Measurements from ENCODE around the gene R3HDM4.

DNA sequence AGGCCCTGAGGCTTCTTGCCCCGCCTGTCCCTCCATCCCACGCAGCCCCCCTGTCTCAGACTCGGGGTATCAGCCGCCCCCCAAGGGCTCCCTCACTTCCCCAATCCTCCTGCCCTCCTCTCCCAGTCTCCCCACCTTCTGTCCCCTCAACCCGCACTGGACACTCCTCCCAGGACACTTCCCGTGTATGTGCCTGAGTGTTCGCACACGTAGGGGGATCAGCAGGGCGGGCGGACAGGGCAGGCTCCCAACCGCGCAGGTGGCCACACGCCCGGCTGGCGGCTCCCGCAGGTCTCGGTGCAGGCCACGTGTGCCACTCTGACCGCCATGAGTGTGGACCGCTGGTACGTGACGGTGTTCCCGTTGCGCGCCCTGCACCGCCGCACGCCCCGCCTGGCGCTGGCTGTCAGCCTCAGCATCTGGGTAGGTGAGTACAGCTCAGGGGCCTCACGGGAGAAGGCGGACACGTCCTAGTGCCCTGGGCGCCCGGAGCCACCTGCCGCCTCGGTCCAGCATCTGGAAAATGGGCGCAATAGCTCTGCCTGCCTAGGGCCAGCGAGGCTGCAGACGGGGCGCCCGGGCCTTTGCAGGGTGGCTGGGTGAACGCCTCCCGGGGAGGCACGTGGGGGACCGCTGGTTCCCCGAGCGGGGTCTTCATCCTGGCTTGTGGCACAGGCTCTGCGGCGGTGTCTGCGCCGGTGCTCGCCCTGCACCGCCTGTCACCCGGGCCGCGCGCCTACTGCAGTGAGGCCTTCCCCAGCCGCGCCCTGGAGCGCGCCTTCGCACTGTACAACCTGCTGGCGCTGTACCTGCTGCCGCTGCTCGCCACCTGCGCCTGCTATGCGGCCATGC lies 6.4 kb upstream of the R3HDM4 start:
- no peak for TF ChIP-seq NR2F1 (conservative IDR thresholded peaks at IDR 0.05)
- no peak for TF ChIP-seq CREM (IDR thresholded peaks at IDR 0.05; ENCODE audit: low read depth)
- TF ChIP-seq, protein P1, sequence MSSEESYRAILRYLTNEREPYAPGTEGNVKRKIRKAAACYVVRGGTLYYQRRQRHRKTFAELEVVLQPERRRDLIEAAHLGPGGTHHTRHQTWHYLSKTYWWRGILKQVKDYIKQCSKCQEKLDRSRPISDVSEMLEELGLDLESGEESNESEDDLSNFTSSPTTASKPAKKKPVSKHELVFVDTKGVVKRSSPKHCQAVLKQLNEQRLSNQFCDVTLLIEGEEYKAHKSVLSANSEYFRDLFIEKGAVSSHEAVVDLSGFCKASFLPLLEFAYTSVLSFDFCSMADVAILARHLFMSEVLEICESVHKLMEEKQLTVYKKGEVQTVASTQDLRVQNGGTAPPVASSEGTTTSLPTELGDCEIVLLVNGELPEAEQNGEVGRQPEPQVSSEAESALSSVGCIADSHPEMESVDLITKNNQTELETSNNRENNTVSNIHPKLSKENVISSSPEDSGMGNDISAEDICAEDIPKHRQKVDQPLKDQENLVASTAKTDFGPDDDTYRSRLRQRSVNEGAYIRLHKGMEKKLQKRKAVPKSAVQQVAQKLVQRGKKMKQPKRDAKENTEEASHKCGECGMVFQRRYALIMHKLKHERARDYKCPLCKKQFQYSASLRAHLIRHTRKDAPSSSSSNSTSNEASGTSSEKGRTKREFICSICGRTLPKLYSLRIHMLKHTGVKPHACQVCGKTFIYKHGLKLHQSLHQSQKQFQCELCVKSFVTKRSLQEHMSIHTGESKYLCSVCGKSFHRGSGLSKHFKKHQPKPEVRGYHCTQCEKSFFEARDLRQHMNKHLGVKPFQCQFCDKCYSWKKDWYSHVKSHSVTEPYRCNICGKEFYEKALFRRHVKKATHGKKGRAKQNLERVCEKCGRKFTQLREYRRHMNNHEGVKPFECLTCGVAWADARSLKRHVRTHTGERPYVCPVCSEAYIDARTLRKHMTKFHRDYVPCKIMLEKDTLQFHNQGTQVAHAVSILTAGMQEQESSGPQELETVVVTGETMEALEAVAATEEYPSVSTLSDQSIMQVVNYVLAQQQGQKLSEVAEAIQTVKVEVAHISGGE (CRISPR knock-in tag; IDR thresholded peaks at IDR 0.05) = no peak
- no peak for TF ChIP-seq TCF7 (IDR thresholded peaks at IDR 0.05; ENCODE audit: borderline replicate concordance)

Measured in GM12878 (cell line).